ENCODE results near the gene CAAP1. TPM values are rescaled to one million over a fixed set of nuclear protein-coding genes. Genes with fewer than 3 reads are reported as not detected.

The CAAP1 gene
- total RNA-seq (10 to 100 TPM; 22.0 to 24.5 TPM), polyA plus RNA-seq (10 to 100 TPM; 14.6 to 17.8 (median 16.2) TPM), total RNA-seq (15.8 to 39.1 (median 21.6) reads per million in 6 experiments)

- ATAC-seq = peak; percentile 93 to 94
- Mint-ChIP-seq H3K4me3 (peak within 1 kb of the TSS; percentile 99 to 100 (median 100)), H3K36me3 (peaks cover 7 to 15% (median 10%) of the 10 kb centered on the region in 3 donors)
Observed at GRCh38 chr9:26892251-26893029, at the start of gene CAAP1. Gene CAAP1, minus strand, starts transcription at chr9:26892802. Its CDS starts 87 bp downstream, at chr9:26892715.

GRCh38 chr9:26940779-26941178, 48.2 kb upstream of the CAAP1 start:
- POLR2A ChIA-PET = interaction anchor here (2.5 kb wide), 1 partner anchor 16 kb away, joined by 7 read pairs; the partner anchor contains the start of gene IFT74
- Mint-ChIP-seq H3K36me3 (peaks cover 8 to 17% (median 8%) of the 10 kb centered on the region in 3 donors), H3K27ac (peak overlapping the region; percentile 1 to 81 (median 50)), H3K27me3 (no peaks in the 10 kb centered on the region), H3K4me1 (peaks cover 30 to 83% (median 77%) of the 10 kb centered on the region in 4 donors), H3K9me3 (peaks cover 0 to 12% (median 7%) of the 10 kb centered on the region in 9 donors), H3K4me3 (peak overlapping the region in 9 of 10 donors; percentile 3 to 64 (median 15))
- ATAC-seq (peak; percentile 33 to 35), DNase-seq (no peak)

More at GRCh38 chr9:26892251-26893029, at the start of gene CAAP1:
- Mint-ChIP-seq H3K4me1 (peaks cover 18 to 51% (median 42%) of the 10 kb centered on the region in 4 donors), H3K27ac (peak within 1 kb of the TSS; percentile 99 to 100 (median 100)), H3K9me3 (peaks cover 0 to 12% (median 5%) of the 10 kb centered on the region in 9 donors), H3K27me3 (no peaks in the 10 kb centered on the region)
- POLR2A ChIA-PET = interaction anchor here (1.6 to 2.5 kb wide), 3 partner anchors 53 to 63 kb away, joined by 4 to 18 read pairs (median 13); partner anchors contain the start of genes IFT74 and PLAA
- peak; percentile 83 to 96 (median 90) for DNase-seq

GRCh38 chr9:26939955-26940711, 47.5 kb upstream of the CAAP1 start:
- peak overlapping the region in 9 of 10 donors; percentile 5 to 64 (median 27) for H3K4me3 Mint-ChIP-seq
- ATAC-seq (peak in 1 of 2 donors; percentile 16), DNase-seq (no peak)
- no peaks in the 10 kb centered on the region for H3K27me3 Mint-ChIP-seq
- H3K9me3 Mint-ChIP-seq = peaks cover 0 to 12% (median 7%) of the 10 kb centered on the region in 9 donors
- POLR2A ChIA-PET = no interaction called here
- H3K36me3 Mint-ChIP-seq = peaks cover 8 to 17% (median 8%) of the 10 kb centered on the region in 3 donors
- H3K4me1 Mint-ChIP-seq = peaks cover 25 to 80% (median 72%) of the 10 kb centered on the region in 4 donors
- peak overlapping the region; percentile 7 to 81 (median 50) for H3K27ac Mint-ChIP-seq

GRCh38 chr9:26937816-26938371, 45.3 kb upstream of the CAAP1 start:
- Mint-ChIP-seq H3K4me1 (peaks cover 19 to 58% (median 53%) of the 10 kb centered on the region in 4 donors), H3K27me3 (no peaks in the 10 kb centered on the region), H3K27ac (peak overlapping the region in 1 of 10 donors; percentile 77), H3K9me3 (peaks cover 0 to 12% (median 7%) of the 10 kb centered on the region in 9 donors), H3K4me3 (peak overlapping the region in 2 of 10 donors; percentile 21 to 50), H3K36me3 (peaks cover 8 to 24% (median 17%) of the 10 kb centered on the region in 3 donors)
- ATAC-seq = no peak
- DNase-seq = no peak
- POLR2A ChIA-PET = interaction anchor here (0.7 kb wide), 1 partner anchor 37 kb away, joined by 5 read pairs; no protein-coding TSS in a partner anchor

- Mint-ChIP-seq H3K4me1 (peaks cover 16 to 42% (median 37%) of the 10 kb centered on the region in 4 donors), H3K4me3 (peak overlapping the region in 2 of 10 donors; percentile 24 to 36), H3K27ac (peak overlapping the region in 2 of 10 donors; percentile 4 to 41), H3K36me3 (peaks cover 8 to 43% (median 18%) of the 10 kb centered on the region in 3 donors), H3K9me3 (peaks cover 0 to 12% (median 7%) of the 10 kb centered on the region in 9 donors), H3K27me3 (no peaks in the 10 kb centered on the region)
- POLR2A ChIA-PET = no interaction called here
- DNase-seq (no peak), ATAC-seq (no peak)
Observed at GRCh38 chr9:26935847-26936246, 43.2 kb upstream of the CAAP1 start.

- POLR2A ChIA-PET = interaction anchor here (0.6 kb wide), 1 partner anchor 91 kb away, joined by 4 read pairs; no protein-coding TSS in a partner anchor
- Mint-ChIP-seq H3K9me3 (no peaks in the 10 kb centered on the region), H3K4me3 (no peak overlapping the region), H3K36me3 (peaks cover 13 to 77% (median 33%) of the 10 kb centered on the region in 3 donors), H3K4me1 (peaks cover 0 to 10% (median 0%) of the 10 kb centered on the region in 4 donors), H3K27me3 (no peaks in the 10 kb centered on the region), H3K27ac (no peak overlapping the region)
- no peak for DNase-seq
- ATAC-seq = no peak
Observed at GRCh38 chr9:26928902-26929495, 36.4 kb upstream of the CAAP1 start.

- Mint-ChIP-seq H3K4me1 (peaks cover 0 to 8% (median 0%) of the 10 kb centered on the region in 4 donors), H3K9me3 (no peaks in the 10 kb centered on the region), H3K36me3 (peaks cover 21 to 84% (median 52%) of the 10 kb centered on the region in 3 donors), H3K27me3 (no peaks in the 10 kb centered on the region), H3K4me3 (no peak overlapping the region), H3K27ac (peak overlapping the region in 1 of 10 donors; percentile 57)
- POLR2A ChIA-PET = no interaction called here
- ATAC-seq (no peak), DNase-seq (no peak)
Observed at GRCh38 chr9:26925609-26926008, 33.0 kb upstream of the CAAP1 start.

GRCh38 chr9:26919698-26920097, 27.1 kb upstream of the CAAP1 start:
- Mint-ChIP-seq H3K27me3 (no peaks in the 10 kb centered on the region), H3K36me3 (peaks cover 24 to 93% (median 35%) of the 10 kb centered on the region in 3 donors), H3K4me1 (peaks cover 0 to 3% (median 0%) of the 10 kb centered on the region in 4 donors), H3K27ac (no peak overlapping the region), H3K4me3 (no peak overlapping the region), H3K9me3 (no peaks in the 10 kb centered on the region)
- POLR2A ChIA-PET = no interaction called here
- DNase-seq (no peak), ATAC-seq (no peak)

GRCh38 chr9:26913138-26913668, 20.6 kb upstream of the CAAP1 start:
- POLR2A ChIA-PET = no interaction called here
- no peaks in the 10 kb centered on the region for H3K4me1 Mint-ChIP-seq
- H3K9me3 Mint-ChIP-seq = no peaks in the 10 kb centered on the region
- H3K27me3 Mint-ChIP-seq = no peaks in the 10 kb centered on the region
- no peak for DNase-seq
- ATAC-seq = no peak
- peaks cover 9 to 74% (median 14%) of the 10 kb centered on the region in 3 donors for H3K36me3 Mint-ChIP-seq
- H3K4me3 Mint-ChIP-seq = no peak overlapping the region
- no peak overlapping the region for H3K27ac Mint-ChIP-seq

GRCh38 chr9:26904671-26905070, 12.1 kb upstream of the CAAP1 start:
- no peak overlapping the region for H3K4me3 Mint-ChIP-seq
- no peak for ATAC-seq
- H3K27me3 Mint-ChIP-seq = no peaks in the 10 kb centered on the region
- peak overlapping the region in 2 of 10 donors; percentile 19 to 34 for H3K27ac Mint-ChIP-seq
- peaks cover 0 to 59% (median 22%) of the 10 kb centered on the region in 3 donors for H3K36me3 Mint-ChIP-seq
- no peaks in the 10 kb centered on the region for H3K9me3 Mint-ChIP-seq
- no peak for DNase-seq
- POLR2A ChIA-PET = no interaction called here
- no peaks in the 10 kb centered on the region for H3K4me1 Mint-ChIP-seq

GRCh38 chr9:26904070-26904469, 11.5 kb upstream of the CAAP1 start:
- H3K4me1 Mint-ChIP-seq = no peaks in the 10 kb centered on the region
- H3K27ac Mint-ChIP-seq = peak overlapping the region in 2 of 10 donors; percentile 19 to 34
- ATAC-seq (no peak), DNase-seq (no peak)
- no peak overlapping the region for H3K4me3 Mint-ChIP-seq
- H3K36me3 Mint-ChIP-seq = peaks cover 0 to 54% (median 18%) of the 10 kb centered on the region in 3 donors
- H3K9me3 Mint-ChIP-seq = no peaks in the 10 kb centered on the region
- H3K27me3 Mint-ChIP-seq = no peaks in the 10 kb centered on the region
- POLR2A ChIA-PET = no interaction called here

Measured in naive thymus-derived CD8-positive, alpha-beta T cell (primary cell).